Heart left ventricle (tissue), 16 donors: ENCODE measurements around the gene BIN2. TPM values are rescaled to one million over a fixed set of nuclear protein-coding genes. Genes with fewer than 3 reads are reported as not detected.
A peak's percentile ranks its signal among the peaks of the same experiment; 100 is the strongest.

Experiments
- ATAC-seq, 4 donors: fragments of 200-7000 bp; cut with Tn5 transposase; one replicate each; pipeline ENCODE4 v1.9.1; 2020 to 2022; ENCODE audit warnings: moderate library complexity in 4 of 4, mild to moderate bottlenecking in 3 of 4, moderate number of reproducible peaks in 1 of 4
- DNase-seq, 5 donors: peaks; one replicate each; pipeline ENCODE4 v3.0.0-alpha.2; 2020
- H3K27ac ChIP-seq, 12 donors: fragments of 200-600 bp; sonication (generic) in 4 of 12; one replicate each; pipeline versions ENCODE4 v1.5.0 to v1.8.0; 2016 to 2022; ENCODE audit warnings: mild to moderate bottlenecking in 2 of 12
- H3K27me3 ChIP-seq, 9 donors: fragments of 200-600 bp; sonication (generic) in 2 of 9; one replicate each; pipeline versions ENCODE4 v1.5.1 to v1.8.0; 2016 to 2022; ENCODE audit warnings: mild to moderate bottlenecking in 3 of 9
- H3K36me3 ChIP-seq, 9 donors: fragments of 200-600 bp; sonication (generic) in 2 of 9; one replicate each; pipeline versions ENCODE4 v1.5.0 to v1.8.0; 2018 to 2022; ENCODE audit warnings: mild to moderate bottlenecking in 2 of 9
- H3K4me1 ChIP-seq, 12 donors: fragments of 200-600 bp; sonication (generic) in 4 of 12; one replicate each; pipeline versions ENCODE4 v1.5.0 to v1.8.0; 2016 to 2022; ENCODE audit warnings: mild to moderate bottlenecking in 3 of 12
- H3K4me3 ChIP-seq, 12 donors: fragments of 200-600 bp; sonication (generic) in 4 of 12; one replicate each; pipeline versions ENCODE4 v1.5.0 to v1.8.0; 2017 to 2022; ENCODE audit warnings: mild to moderate bottlenecking in 9 of 12, moderate library complexity in 4 of 12
- H3K9me3 ChIP-seq, 12 donors: fragments of 200-600 bp; sonication (generic) in 4 of 12; one replicate each; pipeline versions ENCODE4 v1.5.0 to v1.8.0; 2016 to 2022; ENCODE audit warnings: mild to moderate bottlenecking in 1 of 12
- CTCF ChIP-seq, 12 donors: fragments of 200-600 bp; sonication (generic) in 4 of 12; IDR thresholded peaks; one replicate each; pipeline versions ENCODE4 v1.5.0 to v1.8.0; 2018 to 2022; ENCODE audit warnings: antibody characterized with exemption in 12 of 12, mild to moderate bottlenecking in 5 of 12
- POLR2A ChIP-seq, 2 donors: fragments of 450-650 bp; IDR thresholded peaks; one replicate each; pipeline ENCODE4 v1.6.1; 2017; ENCODE audit warnings: antibody characterized with exemption in 2 of 2, mild to moderate bottlenecking in 2 of 2, moderate library complexity in 2 of 2
- WGBS, 4 donors: extraction: QIAGEN DNeasy Blood & Tissue Kit in 2 of 4; methylation state at CpG; one replicate each; pipeline versions ENCODE4 v1.1.5 to v1.1.7; 2013 to 2018; 5-methylcytosine and 5-hydroxymethylcytosine counted together
- intact Hi-C, 10 donors: fragments of 100-400 bp; cut with DNase I; formaldehyde crosslinking; loops; one replicate each; pipeline versions ENCODE4 v1.11.1 to v1.14.2; 2022
- polyA plus RNA-seq, 2 donors: library from polyadenylated mRNA; stranded (reverse); fragments of 200-250 nt; gene quantifications; one replicate each; pipeline ENCODE4 v1.2.3, GENCODE V29; 2013
- total RNA-seq, 9 donors: library from RNA; depleted of rRNA in 2 of 9; stranded (reverse); fragments of >200 nt in 2 of 9; fragmentation: NEBNext Ultra II Directional in 3 of 9; extraction: Animal tissue kit (Norgen Biotek cat#: 25700) in 3 of 9; gene quantifications; one replicate each; pipeline versions ENCODE4 v1.1.0 to v1.2.4, GENCODE V29; 2016 to 2023
- donor health status: ischemic (EF 13 %, LVEDD 7.1; RV severe dilation, severe dysfunction).
- donor health status: healthy with polysubstance abuse.
- donor health status: DM: no; HTN: yes; CAD: no.
- donor health status: DM: no; HTN: no; CAD: no.
- donor health status: ischemic (EF 25% LVEDD 6.9; RV normal size, moderate dysfunction).
- donor health status: ischemic (EF 25% LVEDD 5.7; RV mildly dilated, moderate dysfunction).
- donor health status: healthy.
- donor health status: DM: yes; HTN: yes; CAD: no.
- donor health status: ischemic (EF 35%, LVEDD 5.7; RV mildly dilated, moderate dysfunction).
- donor health status: nonischemic (EF 11% LVEDD 7.7; RV severe dilation, severe dysfunction).
- donor health status: DM: yes; HTN: yes; CAD: no.
- donor health status: PGD.
- donor health status: ischemic (EF 29% LVEDD 5.4; RV normal size, mild dysfunction).
- donor health status: nonischemic (EF 23%, LVEDD 6.1; RV moderate dilation, normal function).

The BIN2 gene
- total and polyA plus RNA-seq, 11 donors: 0.72 to 23.8 (median 1.6) TPM

GRCh38 chr12:51240971-51241370 is 83.0 kb downstream of the BIN2 start:
- peak overlapping the region in 5 of 12 donors; percentile 63 to 100 (median 100) for H3K4me3 ChIP-seq
- TF ChIP-seq POLR2A (IDR thresholded peaks at IDR 0.05): no peak
- no peak for TF ChIP-seq CTCF (IDR thresholded peaks at IDR 0.05)
- 46 to 59% (median 55%) methylated on average over 2 of the region's 2 CpGs for WGBS, 4 donors
- H3K4me1 ChIP-seq: peaks cover 0 to 68% (median 29%) of the 10 kb centered on the region in 12 donors
- no peaks in the 10 kb centered on the region for H3K9me3 ChIP-seq
- DNase-seq: no peak
- H3K27ac ChIP-seq: peak overlapping the region in 2 of 12 donors; percentile 100
- peaks cover 0 to 61% (median 45%) of the 10 kb centered on the region in 9 donors for H3K36me3 ChIP-seq
- ATAC-seq: no peak
- intact Hi-C loops: loop anchor here in 4 of 10 donors (5.0 to 10.0 kb wide), 3 partner anchors 156 to 196 kb away; partner anchors contain the start of genes LETMD1 (in 3 of the 4) and CSRNP2 (in 1 of the 4)
- no peaks in the 10 kb centered on the region for H3K27me3 ChIP-seq

GRCh38 chr12:51238510-51239334 is 85.3 kb downstream of the BIN2 start, which contains the start of gene DAZAP2:
TSS of gene DAZAP2 (plus strand) at chr12:51238826. CDS start at chr12:51238908, 82 bp downstream.
- intact Hi-C loops: loop anchor here in 7 of 10 donors (1.0 to 10.0 kb wide), 8 partner anchors 20 to 194 kb away; partner anchors contain the start of genes POU6F1 (in 4 of the 7), LETMD1 (in 2 of the 7), CSRNP2 (in 1 of the 7) and TFCP2 (in 1 of the 7)

GRCh38 chr12:51238037-51238509 is 85.9 kb downstream of the BIN2 start:
- 9 to 14% (median 12%) methylated on average over 10 of the region's 10 CpGs for whole genome bisulfite sequencing, 4 donors
- intact Hi-C loops: loop anchor here in 7 of 10 donors (1.0 to 10.0 kb wide), 8 partner anchors 19 to 193 kb away; partner anchors contain the start of genes POU6F1 (in 4 of the 7), LETMD1 (in 2 of the 7), CSRNP2 (in 1 of the 7) and TFCP2 (in 1 of the 7)
- Histone ChIP-seq H3K27ac (peak overlapping the region; percentile 48 to 100 (median 100)), H3K36me3 (peaks cover 0 to 33% (median 31%) of the 10 kb centered on the region in 9 donors), H3K27me3 (no peaks in the 10 kb centered on the region), H3K4me3 (peak overlapping the region; percentile 63 to 100 (median 97)), H3K4me1 (peaks cover 0 to 42% (median 23%) of the 10 kb centered on the region in 12 donors), H3K9me3 (no peaks in the 10 kb centered on the region)
- no peak for TF ChIP-seq POLR2A (IDR thresholded peaks at IDR 0.05)
- DNase-seq: no peak
- ATAC-seq: no peak

More at GRCh38 chr12:51238510-51239334, 85.3 kb downstream of the BIN2 start, which contains the start of gene DAZAP2:
- DNase-seq (peak; percentile 97 to 98 (median 98)), ATAC-seq (peak; percentile 97 to 99 (median 98))
- peaks cover 0 to 39% (median 36%) of the 10 kb centered on the region in 9 donors for H3K36me3 ChIP-seq
- peaks cover 0 to 49% (median 23%) of the 10 kb centered on the region in 12 donors for H3K4me1 ChIP-seq
- 0 to 1% (median 0%) methylated on average over 53 to 70 of the region's 70 CpGs for WGBS, 4 donors
- peak within 1 kb of the TSS; percentile 63 to 100 (median 97) for H3K4me3 ChIP-seq
- no peaks in the 10 kb centered on the region for H3K9me3 ChIP-seq
- H3K27ac ChIP-seq: peak within 1 kb of the TSS; percentile 95 to 100 (median 100)
- TF ChIP-seq CTCF (IDR thresholded peaks at IDR 0.05) (peak in 10 of 12 donors; percentile 13 to 43 (median 22)), POLR2A (IDR thresholded peaks at IDR 0.05) (peak; percentile 77 to 90)
- no peaks in the 10 kb centered on the region for H3K27me3 ChIP-seq

GRCh38 chr12:51234530-51234929 is 89.4 kb downstream of the BIN2 start:
- WGBS, 4 donors: 58 to 62% (median 60%) methylated on average over 5 of the region's 5 CpGs

More at GRCh38 chr12:51234530-51234929, 89.4 kb downstream of the BIN2 start:
- Histone ChIP-seq H3K4me3 (no peak overlapping the region), H3K27me3 (no peaks in the 10 kb centered on the region), H3K9me3 (no peaks in the 10 kb centered on the region), H3K36me3 (no peaks in the 10 kb centered on the region), H3K27ac (no peak overlapping the region), H3K4me1 (peaks cover 0 to 7% (median 4%) of the 10 kb centered on the region in 12 donors)
- ATAC-seq: no peak
- DNase-seq: no peak
- intact Hi-C loops: loop anchor here in 2 of 10 donors (10.0 kb wide), 2 partner anchors 150 to 190 kb away; partner anchors contain the start of genes CSRNP2 (in 1 of the 2) and LETMD1 (in 1 of the 2)
- TF ChIP-seq POLR2A (IDR thresholded peaks at IDR 0.05): no peak
- no peak for TF ChIP-seq CTCF (IDR thresholded peaks at IDR 0.05)
